HL-60 (cell line): ENCODE results near the gene DIDO1.

Experiments used
- DNase-seq, 2 experiments: peaks; one replicate each; pipeline ENCODE4 v3.0.0-alpha.2; 2010 to 2020; ENCODE audit warnings: low read depth in 1 of 2, low spot score in 1 of 2
- H3K27ac ChIP-seq: fragments of 250-450 bp; sonication (Bioruptor Pico); replicated peaks from 2 replicates; pipeline ENCODE4 v1.5.1; 2020; ENCODE audit warnings: mild to moderate bottlenecking, moderate library complexity
- H3K27me3 ChIP-seq: fragments of 250-450 bp; sonication (Bioruptor Pico); 2 replicates; pipeline ENCODE4 v1.5.1; 2021; ENCODE audit warnings: mild to moderate bottlenecking, moderate library complexity; ENCODE audit not compliant: insufficient read depth, poor library complexity, severe bottlenecking
- H3K4me3 ChIP-seq: replicated peaks from 2 replicates; pipeline ENCODE4 v1.5.1; 2011; ENCODE audit warnings: mild to moderate bottlenecking, control low read depth, low read length; ENCODE audit not compliant: insufficient read depth
- CTCF ChIP-seq: IDR thresholded peaks from one replicate; pipeline ENCODE4 v1.5.1; 2011; ENCODE audit warnings: low read length, control low read depth, inconsistent platforms; ENCODE audit not compliant: insufficient read depth
- GABPA ChIP-seq: IDR thresholded peaks from 2 replicates; pipeline ENCODE4 v1.6.1; 2012; ENCODE audit warnings: low read depth
- POLR2AphosphoS5 ChIP-seq: IDR thresholded peaks from 2 replicates; pipeline ENCODE4 v1.6.1; 2012; ENCODE audit warnings: low read depth
- REST ChIP-seq: IDR thresholded peaks from 2 replicates; pipeline ENCODE4 v1.6.1; 2012; ENCODE audit warnings: low read depth; ENCODE audit not compliant: insufficient replicate concordance
- SPI1 ChIP-seq: IDR thresholded peaks from 2 replicates; pipeline ENCODE4 v1.6.1; 2012; ENCODE audit warnings: low read depth, mild to moderate bottlenecking, borderline replicate concordance

Gene DIDO1

GRCh38 chr20:62937268-62938104 is 11.2 kb upstream of the DIDO1 start:
- no peak for TF ChIP-seq CTCF
- TF ChIP-seq SPI1, result no peak
- TF ChIP-seq POLR2AphosphoS5, result peak; percentile 83; the same call in 1 of the 2 replicates
- peak; percentile 29 for TF ChIP-seq REST
- TF ChIP-seq GABPA, result peak; percentile 72
- no peaks in the 10 kb centered on the region for H3K27me3 ChIP-seq
- DNase-seq, result peak; percentile 96 to 97

GRCh38 chr20:62935968-62936585 is 9.8 kb upstream of the DIDO1 start:
- DNase-seq, result no peak
- H3K27me3 ChIP-seq, result no peaks in the 10 kb centered on the region
- TF ChIP-seq CTCF (no peak), POLR2AphosphoS5 (no peak), REST (no peak), SPI1 (no peak), GABPA (no peak)
- H3K4me3 ChIP-seq, result peak overlapping the region; percentile 93; the same call in 1 of the 2 replicates
- no peak overlapping the region; the same call in 1 of the 2 replicates for H3K27ac ChIP-seq

More at GRCh38 chr20:62937268-62938104, 11.2 kb upstream of the DIDO1 start:
- Histone ChIP-seq H3K4me3 (peak overlapping the region; percentile 93), H3K27ac (peak overlapping the region; percentile 96)

GRCh38 chr20:62935204-62935967 is 9.1 kb upstream of the DIDO1 start:
- H3K27me3 ChIP-seq, result no peaks in the 10 kb centered on the region
- TF ChIP-seq POLR2AphosphoS5 (no peak), GABPA (no peak), CTCF (no peak), REST (no peak), SPI1 (no peak)
- no peak overlapping the region for H3K27ac ChIP-seq
- no peak for DNase-seq
- H3K4me3 ChIP-seq, result no peak overlapping the region
